Heart right ventricle (tissue), 16 donors: ENCODE results near the gene SYNDIG1. TPM values are rescaled to one million over a fixed set of nuclear protein-coding genes. Genes with fewer than 3 reads are reported as not detected.

Experiments used
- ATAC-seq, 8 donors: fragments of 200-7000 bp; cut with Tn5 transposase; one replicate each; pipeline ENCODE4 v1.9.1; 2020; ENCODE audit warnings: mild to moderate bottlenecking in 8 of 8, moderate library complexity in 8 of 8, moderate number of reproducible peaks in 1 of 8
- DNase-seq, 2 donors: peaks; one replicate each; pipeline ENCODE4 v3.0.0-alpha.2; 2020
- H3K27ac ChIP-seq, 10 donors: fragments of 200-600 bp; sonication (generic) in 2 of 10; one replicate each; pipeline versions ENCODE4 v1.5.0 to v1.8.0; 2020 to 2022; ENCODE audit warnings: mild to moderate bottlenecking in 3 of 10
- H3K27me3 ChIP-seq, 7 donors: fragments of 200-600 bp; one replicate each; pipeline ENCODE4 v1.8.0; 2021 to 2022; ENCODE audit warnings: mild to moderate bottlenecking in 2 of 7
- H3K36me3 ChIP-seq, 9 donors: fragments of 200-600 bp; sonication (generic) in 1 of 9; one replicate each; pipeline versions ENCODE4 v1.5.0 to v1.8.0; 2020 to 2022; ENCODE audit warnings: mild to moderate bottlenecking in 2 of 9
- H3K4me1 ChIP-seq, 9 donors: fragments of 200-600 bp; sonication (generic) in 1 of 9; one replicate each; pipeline versions ENCODE4 v1.5.0 to v1.8.0; 2020 to 2022; ENCODE audit warnings: mild to moderate bottlenecking in 4 of 9
- H3K4me3 ChIP-seq, 10 donors: fragments of 200-600 bp; sonication (generic) in 2 of 10; one replicate each; pipeline versions ENCODE4 v1.5.0 to v1.8.0; 2020 to 2022; ENCODE audit warnings: mild to moderate bottlenecking in 7 of 10, moderate library complexity in 2 of 10
- H3K9me3 ChIP-seq, 11 donors: fragments of 200-600 bp in 10 of 11; sonication (generic) in 2 of 11; one replicate each; pipeline versions ENCODE4 v1.5.0 to v1.8.0; 2013 to 2022; ENCODE audit warnings: mild to moderate bottlenecking in 2 of 11, control low read depth in 1 of 11, moderate library complexity in 1 of 11
- CTCF ChIP-seq, 9 donors: fragments of 200-600 bp; sonication (generic) in 2 of 9; IDR thresholded peaks; one replicate each; pipeline versions ENCODE4 v1.5.0 to v1.8.0; 2021 to 2022; ENCODE audit warnings: antibody characterized with exemption in 9 of 9, mild to moderate bottlenecking in 5 of 9, moderate library complexity in 1 of 9
- WGBS, 2 donors: extraction: QIAGEN DNeasy Blood & Tissue Kit; methylation state at CpG; one replicate each; pipeline ENCODE4 v1.1.7; 2013; ENCODE audit warnings: inconsistent platforms in 1 of 2; 5-methylcytosine and 5-hydroxymethylcytosine counted together
- intact Hi-C, 10 donors: fragments of 100-400 bp; cut with DNase I; formaldehyde crosslinking; loops; one replicate each; pipeline versions ENCODE4 v1.11.1 to v1.14.2; 2022
- polyA plus RNA-seq, 2 donors: library from polyadenylated mRNA; stranded (reverse); fragments of 200-250 nt; gene quantifications; one replicate each; pipeline ENCODE4 v1.2.3, GENCODE V29; 2013
- total RNA-seq, 10 donors: library from RNA; stranded (reverse); fragmentation: NEBNext Ultra II Directional in 3 of 10; extraction: Animal tissue kit (Norgen Biotek cat#: 25700) in 3 of 10; gene quantifications; one replicate each; pipeline versions ENCODE4 v1.2.1 to v1.2.4, GENCODE V29; 2021 to 2023
- donor health status: Arrhythmogenic right ventricular cardiomyopathy.
- donor health status: ischemic (EF 13 %, LVEDD 7.1; RV severe dilation, severe dysfunction).
- donor health status: healthy with polysubstance abuse.
- donor health status: DM: no; HTN: yes; CAD: no.
- donor health status: DM: no; HTN: no; CAD: no.
- donor health status: ischemic (EF 25% LVEDD 6.9; RV normal size, moderate dysfunction).
- donor health status: ischemic (EF 25% LVEDD 5.7; RV mildly dilated, moderate dysfunction).
- donor health status: healthy.
- donor health status: DM: yes; HTN: yes; CAD: no.
- donor health status: Ischemic cardiomyopathy.
- donor health status: ischemic (EF 35%, LVEDD 5.7; RV mildly dilated, moderate dysfunction).
- donor health status: nonischemic (EF 11% LVEDD 7.7; RV severe dilation, severe dysfunction).
- donor health status: DM: yes; HTN: yes; CAD: no.
- donor health status: PGD.
- donor health status: ischemic (EF 29% LVEDD 5.4; RV normal size, mild dysfunction).
- donor health status: nonischemic (EF 23%, LVEDD 6.1; RV moderate dilation, normal function).

The SYNDIG1 gene
- total and polyA plus RNA-seq, 12 donors: 8.6 to 34.7 (median 19.9) TPM

- DNase-seq (no peak), ATAC-seq (peak in 1 of 8 donors; percentile 7)
- Histone ChIP-seq H3K27ac (no peak overlapping the region), H3K4me1 (no peaks in the 10 kb centered on the region), H3K9me3 (peaks cover 0 to 12% (median 0%) of the 10 kb centered on the region in 11 donors), H3K36me3 (no peaks in the 10 kb centered on the region), H3K4me3 (no peak overlapping the region), H3K27me3 (peaks cover 0 to 5% (median 0%) of the 10 kb centered on the region in 7 donors)
- 77 to 79% methylated on average over 9 of the region's 9 CpGs for WGBS, 2 donors
- intact Hi-C loops: no loop called here
- no peak for TF ChIP-seq CTCF (IDR thresholded peaks at IDR 0.05)
Measured at GRCh38 chr20:24684421-24684871, 215.0 kb downstream of the SYNDIG1 start.

- H3K27ac ChIP-seq: no peak overlapping the region
- H3K9me3 ChIP-seq: peaks cover 0 to 12% (median 0%) of the 10 kb centered on the region in 11 donors
- H3K36me3 ChIP-seq: no peaks in the 10 kb centered on the region
- peaks cover 0 to 5% (median 0%) of the 10 kb centered on the region in 7 donors for H3K27me3 ChIP-seq
- 83 to 88% methylated on average over 16 of the region's 16 CpGs for WGBS, 2 donors
- H3K4me3 ChIP-seq: no peak overlapping the region
- no peak for TF ChIP-seq CTCF (IDR thresholded peaks at IDR 0.05)
- ATAC-seq: no peak
- no peak for DNase-seq
- no peaks in the 10 kb centered on the region for H3K4me1 ChIP-seq
- intact Hi-C loops: no loop called here
Measured at GRCh38 chr20:24684956-24685691, 215.7 kb downstream of the SYNDIG1 start.

- ATAC-seq (no peak), DNase-seq (no peak)
- Histone ChIP-seq H3K4me3 (no peak overlapping the region), H3K27ac (no peak overlapping the region), H3K36me3 (no peaks in the 10 kb centered on the region), H3K4me1 (no peaks in the 10 kb centered on the region), H3K27me3 (peaks cover 0 to 5% (median 0%) of the 10 kb centered on the region in 7 donors), H3K9me3 (peaks cover 0 to 12% (median 0%) of the 10 kb centered on the region in 11 donors)
- no peak for TF ChIP-seq CTCF (IDR thresholded peaks at IDR 0.05)
- WGBS, 2 donors: 72 to 73% methylated on average over 5 of the region's 5 CpGs
- intact Hi-C loops: no loop called here
Measured at GRCh38 chr20:24685736-24686135, 216.3 kb downstream of the SYNDIG1 start.

GRCh38 chr20:24686156-24686555, 216.7 kb downstream of the SYNDIG1 start:
- intact Hi-C loops: no loop called here
- Histone ChIP-seq H3K27ac (no peak overlapping the region), H3K4me3 (no peak overlapping the region), H3K9me3 (peaks cover 0 to 12% (median 0%) of the 10 kb centered on the region in 11 donors), H3K27me3 (peaks cover 0 to 5% (median 0%) of the 10 kb centered on the region in 7 donors), H3K36me3 (no peaks in the 10 kb centered on the region), H3K4me1 (no peaks in the 10 kb centered on the region)
- no peak for TF ChIP-seq CTCF (IDR thresholded peaks at IDR 0.05)
- no peak for ATAC-seq
- WGBS, 2 donors: 72 to 74% methylated on average over 7 of the region's 7 CpGs
- DNase-seq: no peak
